Measurements from ENCODE around the gene PFKM. TPM values are rescaled to one million over a fixed set of nuclear protein-coding genes. Genes with fewer than 3 reads are reported as not detected.

The PFKM gene
- total and polyA plus RNA-seq, 9 of the 15 experiments (the other 6 are each of a cell fraction or from before 2014, with no cell fraction given), result 16.5 to 39.9 (median 31.7) TPM

GRCh38 chr12:48157018-48157888 lies 38.1 kb downstream of the PFKM start, which contains the start of gene ASB8 (continued):
- no peak for TF ChIP-seq ZSCAN32 (CRISPR knock-in tag; IDR thresholded peaks at IDR 0.05)
- TF ChIP-seq KLF1 (tag; IDR thresholded peaks at IDR 0.05), result no peak
- no peak for TF ChIP-seq U2AF1 (optimal IDR thresholded peaks at IDR 0.05; ENCODE audit: low read depth, low read length)
- TF ChIP-seq PCBP1 (IDR thresholded peaks at IDR 0.05; ENCODE audit: low read depth, low read length, poor library complexity, severe bottlenecking), result no peak
- 0 out of 2 replicates have a peak, but pooled peaks have one; percentile 59 for TF ChIP-seq HDAC8 (tag; IDR thresholded peaks at IDR 0.05)
- no peak for TF ChIP-seq GABPB2 (CRISPR knock-in tag; conservative IDR thresholded peaks at IDR 0.05)
- TF ChIP-seq ZNF584 (CRISPR knock-in tag; IDR thresholded peaks at IDR 0.05; ENCODE audit: low read depth), result 0 out of 2 replicates have a peak, but pooled peaks have one; percentile 42
- no peak for TF ChIP-seq MCM2 (IDR thresholded peaks at IDR 0.05; ENCODE audit: low read depth)
- TF ChIP-seq RBM17 (IDR thresholded peaks at IDR 0.05; ENCODE audit: borderline replicate concordance, low read depth, low read length), result no peak
- TF ChIP-seq, protein P1, sequence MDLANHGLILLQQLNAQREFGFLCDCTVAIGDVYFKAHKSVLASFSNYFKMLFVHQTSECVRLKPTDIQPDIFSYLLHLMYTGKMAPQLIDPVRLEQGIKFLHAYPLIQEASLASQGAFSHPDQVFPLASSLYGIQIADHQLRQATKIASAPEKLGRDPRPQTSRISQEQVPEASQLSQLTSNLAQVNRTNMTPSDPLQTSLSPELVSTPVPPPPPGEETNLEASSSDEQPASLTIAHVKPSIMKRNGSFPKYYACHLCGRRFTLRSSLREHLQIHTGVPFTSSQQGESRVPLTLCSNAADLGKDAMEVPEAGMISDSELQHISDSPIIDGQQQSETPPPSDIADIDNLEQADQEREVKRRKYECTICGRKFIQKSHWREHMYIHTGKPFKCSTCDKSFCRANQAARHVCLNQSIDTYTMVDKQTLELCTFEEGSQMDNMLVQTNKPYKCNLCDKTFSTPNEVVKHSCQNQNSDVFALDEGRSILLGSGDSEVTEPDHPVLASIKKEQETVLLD (IDR thresholded peaks at IDR 0.05), result peak; percentile 95
- TF ChIP-seq, protein P2, sequence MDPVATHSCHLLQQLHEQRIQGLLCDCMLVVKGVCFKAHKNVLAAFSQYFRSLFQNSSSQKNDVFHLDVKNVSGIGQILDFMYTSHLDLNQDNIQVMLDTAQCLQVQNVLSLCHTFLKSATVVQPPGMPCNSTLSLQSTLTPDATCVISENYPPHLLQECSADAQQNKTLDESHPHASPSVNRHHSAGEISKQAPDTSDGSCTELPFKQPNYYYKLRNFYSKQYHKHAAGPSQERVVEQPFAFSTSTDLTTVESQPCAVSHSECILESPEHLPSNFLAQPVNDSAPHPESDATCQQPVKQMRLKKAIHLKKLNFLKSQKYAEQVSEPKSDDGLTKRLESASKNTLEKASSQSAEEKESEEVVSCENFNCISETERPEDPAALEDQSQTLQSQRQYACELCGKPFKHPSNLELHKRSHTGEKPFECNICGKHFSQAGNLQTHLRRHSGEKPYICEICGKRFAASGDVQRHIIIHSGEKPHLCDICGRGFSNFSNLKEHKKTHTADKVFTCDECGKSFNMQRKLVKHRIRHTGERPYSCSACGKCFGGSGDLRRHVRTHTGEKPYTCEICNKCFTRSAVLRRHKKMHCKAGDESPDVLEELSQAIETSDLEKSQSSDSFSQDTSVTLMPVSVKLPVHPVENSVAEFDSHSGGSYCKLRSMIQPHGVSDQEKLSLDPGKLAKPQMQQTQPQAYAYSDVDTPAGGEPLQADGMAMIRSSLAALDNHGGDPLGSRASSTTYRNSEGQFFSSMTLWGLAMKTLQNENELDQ (CRISPR knock-in tag; IDR thresholded peaks at IDR 0.05; ENCODE audit: borderline replicate concordance), result no peak
- no peak for TF ChIP-seq ZFP30 (CRISPR knock-in tag; IDR thresholded peaks at IDR 0.05; ENCODE audit: borderline replicate concordance)
- no peak for TF ChIP-seq TSC22D4 (tag; IDR thresholded peaks at IDR 0.05)
- no peak for TF ChIP-seq MIER1 (IDR thresholded peaks at IDR 0.05; ENCODE audit: low read depth)
- TF ChIP-seq, protein P3, sequence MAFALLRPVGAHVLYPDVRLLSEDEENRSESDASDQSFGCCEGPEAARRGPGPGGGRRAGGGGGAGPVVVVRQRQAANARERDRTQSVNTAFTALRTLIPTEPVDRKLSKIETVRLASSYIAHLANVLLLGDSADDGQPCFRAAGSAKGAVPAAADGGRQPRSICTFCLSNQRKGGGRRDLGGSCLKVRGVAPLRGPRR (CRISPR knock-in tag; IDR thresholded peaks at IDR 0.05), result no peak
- TF ChIP-seq, protein P4, sequence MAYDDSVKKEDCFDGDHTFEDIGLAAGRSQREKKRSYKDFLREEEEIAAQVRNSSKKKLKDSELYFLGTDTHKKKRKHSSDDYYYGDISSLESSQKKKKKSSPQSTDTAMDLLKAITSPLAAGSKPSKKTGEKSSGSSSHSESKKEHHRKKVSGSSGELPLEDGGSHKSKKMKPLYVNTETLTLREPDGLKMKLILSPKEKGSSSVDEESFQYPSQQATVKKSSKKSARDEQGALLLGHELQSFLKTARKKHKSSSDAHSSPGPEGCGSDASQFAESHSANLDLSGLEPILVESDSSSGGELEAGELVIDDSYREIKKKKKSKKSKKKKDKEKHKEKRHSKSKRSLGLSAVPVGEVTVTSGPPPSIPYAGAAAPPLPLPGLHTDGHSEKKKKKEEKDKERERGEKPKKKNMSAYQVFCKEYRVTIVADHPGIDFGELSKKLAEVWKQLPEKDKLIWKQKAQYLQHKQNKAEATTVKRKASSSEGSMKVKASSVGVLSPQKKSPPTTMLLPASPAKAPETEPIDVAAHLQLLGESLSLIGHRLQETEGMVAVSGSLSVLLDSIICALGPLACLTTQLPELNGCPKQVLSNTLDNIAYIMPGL (CRISPR knock-in tag; IDR thresholded peaks at IDR 0.05), result peak; percentile 67
